Inflammatory macrophage (primary cell): ENCODE results near the gene PLCL1.
A peak's percentile ranks its signal among the peaks of the same experiment; 100 is the strongest.

ENCODE experiments used
- DNase-seq, 2 donors: peaks; one replicate each; pipeline ENCODE4 v3.0.0-alpha.2; 2020 to 2022

PLCL1 gene

GRCh38 chr2:197857476-197858107 is 53.2 kb downstream of the PLCL1 start:
- DNase-seq = peak; percentile 77 to 89

- no peak for DNase-seq
Measured at GRCh38 chr2:197858607-197859140, 54.3 kb downstream of the PLCL1 start.

GRCh38 chr2:197862246-197862955 is 58.0 kb downstream of the PLCL1 start:
- peak in 1 of 2 donors; percentile 62 for DNase-seq

GRCh38 chr2:197863744-197864143 is 59.4 kb downstream of the PLCL1 start:
- DNase-seq = no peak

- no peak for DNase-seq
Measured at GRCh38 chr2:197866455-197866854, 62.1 kb downstream of the PLCL1 start.

- no peak for DNase-seq
Measured at GRCh38 chr2:197867033-197867432, 62.6 kb downstream of the PLCL1 start.

- DNase-seq = no peak
Measured at GRCh38 chr2:197867624-197868023, 63.2 kb downstream of the PLCL1 start.

GRCh38 chr2:197868206-197868605 is 63.8 kb downstream of the PLCL1 start:
- no peak for DNase-seq

GRCh38 chr2:197869041-197869440 is 64.6 kb downstream of the PLCL1 start:
- no peak for DNase-seq

GRCh38 chr2:197869501-197870111 is 65.2 kb downstream of the PLCL1 start:
- DNase-seq = peak; percentile 7 to 18

GRCh38 chr2:197870137-197870536 is 65.7 kb downstream of the PLCL1 start:
- no peak for DNase-seq

GRCh38 chr2:197871780-197872456 is 67.5 kb downstream of the PLCL1 start:
- no peak for DNase-seq

- DNase-seq = no peak
Measured at GRCh38 chr2:197873293-197873701, 68.9 kb downstream of the PLCL1 start.

- no peak for DNase-seq
Measured at GRCh38 chr2:197875763-197876162, 71.4 kb downstream of the PLCL1 start.

GRCh38 chr2:197876524-197876923 is 72.1 kb downstream of the PLCL1 start:
- DNase-seq = no peak

- DNase-seq = no peak
Measured at GRCh38 chr2:197877038-197877437, 72.6 kb downstream of the PLCL1 start.

- no peak for DNase-seq
Measured at GRCh38 chr2:197878792-197879191, 74.4 kb downstream of the PLCL1 start.

GRCh38 chr2:197879812-197880408 is 75.5 kb downstream of the PLCL1 start:
- DNase-seq = no peak

GRCh38 chr2:197883354-197884032 is 79.1 kb downstream of the PLCL1 start:
- no peak for DNase-seq

GRCh38 chr2:197884252-197884651 is 79.9 kb downstream of the PLCL1 start:
- DNase-seq = no peak

GRCh38 chr2:197885126-197885525 is 80.7 kb downstream of the PLCL1 start:
- DNase-seq = no peak

GRCh38 chr2:197885587-197885986 is 81.2 kb downstream of the PLCL1 start:
- no peak for DNase-seq
